Right hindlimb (tissue), 1 donor: Measurements from ENCODE around the gene EDC3.

Experiments used
- DNase-seq: peaks from one replicate; pipeline ENCODE4 v3.0.0-alpha.2; 2018

Gene EDC3

DNA sequence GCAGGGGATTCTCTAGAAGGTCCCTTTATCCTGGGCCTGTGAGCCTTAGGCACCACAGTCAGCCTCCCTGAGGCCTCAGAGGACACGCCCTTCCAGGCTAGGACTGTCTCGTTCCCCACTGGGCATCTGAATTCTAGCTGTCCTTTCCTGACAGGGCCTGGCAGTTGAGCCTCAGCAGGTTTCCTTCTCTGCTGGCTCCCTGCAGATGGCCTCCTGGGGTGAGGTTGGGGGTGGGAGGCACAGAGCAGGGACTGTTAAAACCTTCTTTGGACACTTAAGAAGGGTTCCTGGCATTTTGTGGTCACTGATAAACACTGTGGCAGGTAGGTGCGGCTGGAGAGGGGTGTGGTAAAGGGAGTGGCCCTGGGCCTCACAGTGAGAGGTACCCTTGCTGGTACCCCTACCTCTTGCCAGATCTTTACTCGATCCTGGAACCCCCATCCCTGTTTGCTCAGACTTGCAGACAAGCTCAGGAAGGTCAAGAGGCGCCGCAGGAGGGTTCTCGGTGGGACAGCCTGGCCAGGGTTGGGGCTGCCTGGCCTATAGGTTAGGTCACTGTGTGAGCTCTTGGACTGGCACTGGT, 71.7 kb downstream of the EDC3 start:
- DNase-seq: no peak

DNA sequence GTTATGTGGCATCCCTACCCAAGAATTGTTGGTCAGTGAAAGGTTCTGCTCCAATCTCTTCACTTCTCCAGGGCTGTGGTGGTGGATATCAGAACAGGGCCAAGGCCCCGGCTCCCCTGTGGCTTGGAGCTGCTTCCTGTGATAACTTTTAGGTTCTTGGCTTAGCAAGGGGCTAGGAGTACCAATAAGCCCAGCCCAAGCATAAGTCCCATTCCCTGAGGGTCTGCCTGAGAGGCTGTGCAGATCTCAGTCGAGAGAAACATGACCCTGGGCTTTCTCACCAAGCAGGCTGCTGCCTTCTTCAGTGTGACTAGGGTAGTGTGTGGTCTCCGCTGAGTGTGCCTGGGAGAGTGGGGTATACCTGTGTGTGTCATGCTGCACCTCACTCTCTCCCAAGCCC, 73.1 kb downstream of the EDC3 start:
- DNase-seq: peak; percentile 15

DNA sequence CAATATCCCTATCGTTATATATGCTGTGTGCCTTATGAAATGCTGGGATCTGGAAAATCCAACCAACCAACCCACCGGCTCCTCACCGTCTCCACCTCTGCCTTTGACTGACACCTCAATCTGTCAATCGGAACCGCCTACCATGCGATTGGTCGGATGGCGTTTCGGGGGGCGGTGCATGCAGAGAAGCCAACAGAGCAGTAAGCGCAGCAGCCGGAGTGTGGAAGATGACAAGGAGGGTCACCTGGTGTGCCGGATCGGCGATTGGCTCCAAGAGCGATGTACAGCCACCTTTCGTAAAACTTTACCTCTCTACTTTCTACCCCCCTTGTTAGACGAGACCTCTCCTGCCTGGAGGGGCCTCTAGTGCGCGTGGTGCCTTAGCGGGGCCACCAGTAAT, 73.9 kb downstream of the EDC3 start:
- peak; percentile 34 for DNase-seq

DNA sequence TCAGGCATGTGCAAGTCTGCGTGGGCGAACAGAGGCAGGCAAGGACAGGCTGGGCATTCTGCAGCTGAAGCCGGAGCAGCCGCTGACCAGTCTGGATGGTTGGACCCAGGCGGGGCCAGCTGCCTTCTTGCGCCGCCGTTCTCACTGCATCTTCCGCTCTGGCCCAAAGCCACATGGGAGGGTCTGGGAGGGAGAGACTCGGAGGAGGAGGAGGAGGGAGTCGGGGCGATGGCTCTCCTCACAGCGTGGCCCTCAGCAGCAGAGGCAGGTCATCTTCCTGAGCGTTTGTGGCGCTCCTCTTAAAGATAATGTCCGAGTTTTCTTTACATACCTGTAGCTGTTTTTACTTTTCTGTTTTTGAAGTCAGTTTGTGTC, 74.3 kb downstream of the EDC3 start:
- DNase-seq: peak; percentile 27

DNA sequence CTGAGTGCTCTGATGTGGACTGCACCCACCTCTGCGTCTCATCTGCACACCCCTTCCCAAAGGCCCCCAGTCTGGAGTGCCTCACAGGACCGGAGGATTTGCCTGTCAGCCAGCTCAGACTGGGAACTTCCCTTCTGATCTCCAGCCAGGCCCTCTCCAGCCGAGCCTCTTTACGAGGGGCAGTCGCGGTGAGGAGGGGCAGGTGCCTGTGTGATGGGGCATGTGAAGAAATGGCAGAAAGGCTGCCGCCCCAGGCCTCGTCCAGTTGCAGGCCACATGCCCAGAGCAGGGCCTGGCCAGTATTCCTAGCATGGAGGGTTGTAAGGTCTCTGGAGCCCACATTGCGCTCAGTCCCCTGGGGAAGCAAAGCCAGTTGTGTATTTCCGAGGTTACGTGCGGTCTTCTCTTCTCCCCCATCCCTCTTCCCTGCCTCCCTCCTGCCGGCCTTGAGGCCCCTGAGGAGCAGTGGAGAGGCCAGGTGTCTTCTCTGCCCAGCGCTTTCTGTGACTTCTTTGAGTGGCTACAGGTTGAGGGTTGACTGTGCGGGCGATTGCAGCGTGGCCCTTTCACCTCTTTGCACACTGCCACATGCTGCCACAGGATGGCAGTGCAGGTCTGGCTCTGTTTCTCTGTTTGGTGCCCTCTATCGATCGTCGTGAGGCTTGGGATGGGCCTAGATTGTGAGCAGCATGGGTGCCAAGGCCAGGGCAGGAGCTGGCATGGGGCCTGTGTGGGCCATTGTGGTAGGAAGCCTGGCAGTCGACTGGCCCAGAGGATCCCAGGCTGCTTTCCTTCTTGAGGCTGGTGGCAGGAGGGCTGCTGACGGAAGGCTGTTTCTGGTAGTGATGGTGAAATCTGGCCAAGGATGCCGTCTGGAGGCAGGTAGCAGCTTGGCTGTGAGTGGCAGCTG, 74.9 kb downstream of the EDC3 start:
- peak; percentile 56 for DNase-seq

DNA sequence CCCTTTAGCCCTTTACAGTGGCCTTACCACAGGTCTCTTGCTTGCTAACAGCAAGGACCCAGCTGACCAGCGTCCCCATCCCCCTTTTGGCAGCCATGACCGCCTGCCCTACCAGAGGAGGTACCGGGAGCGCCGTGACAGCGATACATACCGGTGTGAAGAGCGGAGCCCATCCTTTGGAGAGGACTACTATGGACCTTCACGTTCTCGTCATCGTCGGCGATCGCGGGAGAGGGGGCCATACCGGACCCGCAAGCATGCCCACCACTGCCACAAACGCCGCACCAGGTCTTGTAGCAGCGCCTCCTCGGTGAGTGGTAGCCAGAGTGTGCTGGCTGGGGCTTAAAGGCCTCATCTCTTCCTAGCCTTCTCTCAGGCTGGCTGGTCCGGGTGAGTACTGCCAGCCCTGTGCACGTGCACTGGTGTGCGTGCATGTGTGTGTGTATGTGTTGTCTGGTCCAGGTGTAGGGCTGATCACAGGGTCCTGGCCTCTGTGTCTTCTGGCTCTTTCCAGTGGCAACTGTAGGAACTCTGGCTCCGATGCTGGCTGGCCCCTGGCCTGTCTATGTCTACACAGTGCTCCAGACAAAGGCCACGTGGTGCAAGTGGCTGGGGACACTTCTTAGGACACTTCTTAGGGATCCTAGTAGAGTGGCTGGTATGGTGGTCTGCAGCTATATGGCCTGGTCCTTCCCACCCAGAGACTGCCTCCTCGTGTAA, 75.7 kb downstream of the EDC3 start:
- peak; percentile 20 for DNase-seq

DNA sequence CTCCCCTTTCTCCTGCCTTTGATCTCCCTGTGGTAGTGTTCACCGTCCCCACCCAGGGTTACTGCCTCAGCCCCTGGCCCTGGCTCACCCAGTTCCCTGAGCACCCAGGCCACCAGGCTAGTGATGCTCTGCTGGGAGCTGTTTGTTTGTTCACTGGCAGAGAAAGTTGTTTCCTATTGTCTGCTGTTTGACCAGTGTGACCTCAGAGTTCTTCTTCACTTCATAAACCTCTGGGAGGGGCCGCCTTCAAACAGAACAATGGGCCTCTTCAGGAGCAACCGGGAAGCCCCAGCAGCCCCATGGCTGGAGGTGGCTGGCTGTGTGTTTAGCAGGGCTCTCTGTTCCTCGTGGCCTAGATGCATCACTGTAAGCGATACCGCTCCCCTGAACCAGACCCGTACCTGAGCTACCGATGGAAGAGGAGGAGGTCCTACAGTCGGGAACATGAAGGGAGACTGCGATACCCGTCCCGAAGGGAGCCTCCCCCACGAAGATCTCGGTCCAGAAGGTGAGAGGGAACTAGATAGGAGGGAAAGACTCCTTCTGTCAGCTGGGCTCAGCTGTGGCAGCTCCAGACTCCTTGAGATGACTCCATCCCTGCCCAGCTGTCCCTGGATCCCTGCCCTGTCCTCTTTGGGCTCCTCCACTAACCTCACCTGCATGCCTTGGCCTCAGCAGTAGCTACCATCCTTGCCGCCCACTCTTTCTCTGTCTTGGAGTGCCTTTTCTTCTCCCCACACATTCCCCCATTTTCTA, 76.8 kb downstream of the EDC3 start:
- peak; percentile 17 for DNase-seq

DNA sequence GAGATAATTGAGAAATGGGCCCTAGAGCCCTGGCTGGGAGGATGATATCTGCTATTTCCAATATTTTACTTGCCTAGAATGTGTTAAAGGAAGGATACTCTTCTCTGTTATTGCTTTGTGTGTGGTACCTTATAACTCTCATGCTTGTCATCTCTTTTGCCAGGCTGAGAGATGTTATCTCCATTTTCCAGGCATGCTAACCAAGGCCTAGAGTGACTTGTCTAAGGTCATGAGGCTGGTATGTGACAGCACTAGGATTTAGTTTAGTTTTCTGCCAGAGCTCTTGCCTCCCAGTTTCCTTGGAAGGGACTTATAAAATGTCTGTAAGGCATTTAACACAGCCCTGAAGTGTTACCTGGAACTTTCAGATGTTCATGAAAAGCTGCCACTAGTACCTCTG, 78.8 kb downstream of the EDC3 start:
- DNase-seq: no peak

DNA sequence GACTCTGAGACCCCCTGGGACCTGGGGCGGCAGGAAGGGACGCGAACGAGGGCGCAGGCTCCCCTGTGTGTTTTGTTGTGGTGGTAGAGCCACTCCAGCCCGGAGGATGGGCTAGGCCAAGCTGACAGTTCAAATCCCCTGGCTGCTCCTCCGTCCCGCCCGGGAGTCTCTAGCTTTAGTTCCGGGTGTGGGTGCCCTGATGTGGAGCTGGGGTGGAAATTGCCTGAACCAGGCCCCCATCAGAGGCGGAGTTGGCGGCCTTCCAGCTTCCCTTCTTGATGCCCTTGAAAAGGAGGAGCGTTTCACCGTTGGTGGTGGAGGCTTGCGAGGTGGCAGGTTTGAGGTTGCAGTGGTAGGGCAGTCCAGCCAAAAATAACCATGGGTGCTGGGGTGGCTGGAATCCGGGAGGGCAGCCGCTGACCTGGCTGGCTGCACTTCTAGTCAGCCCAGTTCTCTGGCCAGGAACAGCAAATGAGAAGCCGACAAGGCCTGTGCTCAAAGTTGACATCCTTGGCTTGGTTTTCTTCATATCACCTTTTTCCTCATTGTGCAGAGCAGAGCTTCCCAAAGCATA, 79.4 kb downstream of the EDC3 start:
- peak; percentile 72 for DNase-seq

DNA sequence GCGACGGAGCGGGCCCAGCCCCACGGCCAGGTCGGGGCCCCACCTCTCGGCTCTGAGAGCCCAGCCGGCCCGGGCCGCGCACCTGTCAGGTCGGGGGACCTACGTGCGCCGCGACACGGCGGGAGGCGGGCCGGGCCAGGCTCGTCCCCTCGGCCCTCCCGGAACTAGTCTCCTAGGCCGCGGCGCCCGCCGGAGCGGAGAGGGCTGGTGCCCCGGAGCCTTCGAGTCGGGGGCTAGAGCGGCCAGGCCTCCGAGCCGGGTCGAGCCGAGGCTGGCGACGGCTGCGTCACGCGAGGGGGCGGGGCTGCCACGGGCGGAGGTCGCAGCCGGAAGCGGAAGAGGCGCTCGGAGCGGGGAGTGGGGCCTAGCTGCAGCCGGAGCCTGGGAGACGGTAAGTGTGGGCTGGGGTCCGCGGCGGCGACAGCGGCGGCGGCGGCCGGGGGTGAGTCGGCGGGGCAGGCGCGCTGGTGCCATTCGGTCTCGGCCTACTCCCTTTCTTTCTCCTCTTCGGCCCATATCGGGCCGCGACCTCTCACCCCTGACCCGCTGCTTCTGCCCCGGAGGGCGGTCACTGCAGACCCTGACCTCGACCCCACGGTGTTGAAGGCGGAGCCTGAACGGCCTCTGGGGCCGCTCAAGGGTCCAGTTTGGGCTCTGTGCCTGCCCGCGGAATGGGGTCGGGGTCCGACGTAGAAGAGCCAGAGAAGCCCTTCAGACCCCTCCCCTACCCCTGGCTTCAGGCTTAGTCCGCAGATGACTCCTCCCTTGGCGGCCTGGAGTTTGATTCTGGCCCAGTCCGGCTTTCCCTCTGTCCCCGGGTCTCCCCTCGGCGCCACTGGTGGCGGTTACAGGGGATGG, 80.1 kb downstream of the EDC3 start, which contains the start of gene CLK3:
Gene CLK3, plus strand, starts transcription at position 329 of the 858 bp plus-strand sequence. CDS start 3,361 bp downstream, outside the sequence.
- DNase-seq: peak; percentile 97

DNA sequence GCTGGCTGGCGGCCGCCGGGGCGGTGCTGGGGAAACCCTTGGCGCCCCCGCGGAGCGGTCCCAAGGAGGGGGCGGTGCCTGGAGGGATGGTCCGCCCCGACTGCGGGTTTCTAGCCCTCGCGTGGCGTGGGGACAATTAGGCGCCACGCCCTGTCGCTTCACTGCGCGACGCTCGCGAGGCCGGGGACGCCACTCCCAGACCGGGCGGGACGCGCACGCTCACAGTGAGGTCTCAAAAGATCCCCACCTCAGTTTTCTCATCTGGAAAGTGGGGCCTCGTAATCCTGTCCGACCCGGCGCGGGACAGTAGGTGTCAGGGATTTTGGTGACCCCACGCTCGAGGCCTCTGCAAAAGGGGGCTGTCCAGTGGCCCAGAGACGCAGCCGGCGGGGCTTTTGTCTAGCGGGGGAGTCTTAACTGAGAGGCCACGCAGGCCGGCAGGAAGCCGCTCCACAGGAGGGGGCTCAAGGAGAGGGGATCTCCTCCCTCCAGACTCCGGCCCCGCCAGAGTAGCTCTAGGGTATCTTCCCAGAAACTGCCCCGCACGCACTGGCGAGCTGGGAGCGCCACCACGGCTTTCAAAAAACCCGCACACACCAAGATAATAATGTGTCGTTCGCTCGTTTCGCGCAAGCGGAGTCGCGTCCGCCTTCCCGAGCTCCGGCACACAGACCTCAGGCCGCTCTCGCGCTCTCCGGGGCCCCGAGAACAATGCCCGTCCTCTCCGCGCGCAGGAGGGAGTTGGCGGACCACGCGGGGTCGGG, 80.9 kb downstream of the EDC3 start:
- DNase-seq: peak; percentile 92

DNA sequence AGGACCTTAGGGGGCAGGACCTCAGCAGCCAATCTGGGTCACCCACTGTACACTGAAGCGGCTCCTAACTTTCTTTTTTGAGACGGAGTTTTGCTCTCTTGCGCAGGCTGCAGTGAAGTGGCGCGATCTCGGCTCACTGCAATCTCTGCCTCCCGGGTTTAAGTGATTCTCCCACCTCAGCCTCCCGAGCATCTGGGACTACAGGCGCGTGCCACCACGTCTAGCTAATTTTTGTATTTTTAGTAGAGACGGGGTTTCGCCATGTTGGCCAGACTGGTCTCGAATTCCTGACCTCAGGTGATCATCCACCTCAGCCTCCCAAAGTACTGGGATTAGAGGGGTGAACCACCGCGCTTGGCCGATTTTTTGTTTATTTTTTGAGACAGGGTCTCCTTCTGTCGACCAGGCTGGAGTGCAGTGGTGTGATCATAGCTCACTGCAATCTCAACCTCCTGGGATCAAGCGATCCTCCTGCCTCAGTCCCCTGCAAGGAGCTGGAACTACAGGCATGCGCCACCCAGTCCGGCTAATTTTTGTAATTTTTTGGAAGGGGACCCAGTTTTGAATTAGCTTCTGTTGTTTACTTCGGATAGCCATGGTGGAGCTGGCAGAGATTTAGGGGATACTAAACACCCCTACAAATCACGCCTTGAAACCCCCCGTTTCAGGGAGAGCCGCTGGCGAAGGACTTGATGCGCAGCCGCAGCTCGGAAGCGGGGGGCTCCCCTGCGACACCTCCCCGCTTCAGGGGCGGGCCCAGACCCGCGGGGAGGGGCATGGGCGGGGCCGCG, 81.7 kb downstream of the EDC3 start:
- DNase-seq: no peak

DNA sequence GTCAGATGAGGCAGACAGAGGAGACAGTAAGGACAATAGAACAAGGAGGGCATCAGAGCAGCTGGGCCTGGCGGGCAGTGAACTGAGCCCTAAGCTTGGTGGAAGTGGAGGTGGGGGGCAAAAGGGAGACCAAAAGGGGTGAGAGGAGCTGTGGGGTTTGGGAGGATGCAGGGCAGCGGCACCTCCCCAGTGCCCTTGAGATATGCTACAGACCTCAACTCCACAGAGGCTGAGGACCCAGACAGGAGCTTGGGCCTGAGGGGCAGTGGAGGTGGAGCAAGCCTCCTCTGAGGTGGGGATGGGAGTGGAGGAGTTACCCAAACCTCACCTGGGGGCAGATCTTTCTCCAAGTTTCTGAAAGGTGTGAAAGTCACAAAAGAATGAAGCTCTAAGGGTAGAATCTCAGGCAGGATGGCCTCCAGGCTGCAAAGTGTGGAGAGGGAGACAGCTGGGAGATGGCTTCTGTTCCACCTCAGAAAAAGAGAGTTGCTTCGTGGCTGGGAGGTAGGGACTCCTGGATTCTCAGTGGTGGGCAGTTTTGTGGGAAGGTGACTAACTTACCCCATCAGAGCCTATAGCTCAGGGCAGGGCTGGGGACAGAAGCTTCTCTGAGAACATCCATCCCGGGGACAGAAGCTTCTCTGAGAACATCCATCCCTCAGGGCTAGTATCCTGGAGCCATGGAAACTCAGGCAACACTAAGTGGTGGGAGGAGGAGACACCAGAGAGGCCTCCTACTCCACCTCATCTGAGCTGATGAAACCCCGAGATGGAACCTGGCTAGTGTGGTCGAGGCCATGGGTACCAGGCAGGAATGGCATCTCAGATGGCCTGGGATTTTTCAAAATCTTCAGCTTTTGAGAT, 82.5 kb downstream of the EDC3 start:
- no peak for DNase-seq

DNA sequence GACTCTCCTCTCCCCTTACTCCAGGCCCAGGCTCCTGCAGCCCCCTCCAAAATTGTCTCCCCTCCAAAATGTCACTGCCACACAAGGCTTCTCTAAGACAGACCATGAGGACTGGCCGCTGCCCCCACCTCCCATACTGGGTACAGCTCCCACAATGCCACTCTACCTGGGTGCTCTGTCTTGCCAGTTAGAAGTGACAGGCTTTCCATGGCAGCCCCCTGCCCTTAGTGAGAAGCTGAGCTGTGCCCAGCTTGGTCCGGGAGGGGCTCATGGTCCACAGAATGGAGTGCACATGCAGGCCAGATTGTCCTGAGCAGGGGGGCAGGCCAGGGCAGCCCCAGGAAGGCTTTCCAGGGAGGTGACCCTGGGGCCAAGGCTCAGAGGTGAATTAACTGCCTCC, 83.1 kb downstream of the EDC3 start:
- DNase-seq: no peak

DNA sequence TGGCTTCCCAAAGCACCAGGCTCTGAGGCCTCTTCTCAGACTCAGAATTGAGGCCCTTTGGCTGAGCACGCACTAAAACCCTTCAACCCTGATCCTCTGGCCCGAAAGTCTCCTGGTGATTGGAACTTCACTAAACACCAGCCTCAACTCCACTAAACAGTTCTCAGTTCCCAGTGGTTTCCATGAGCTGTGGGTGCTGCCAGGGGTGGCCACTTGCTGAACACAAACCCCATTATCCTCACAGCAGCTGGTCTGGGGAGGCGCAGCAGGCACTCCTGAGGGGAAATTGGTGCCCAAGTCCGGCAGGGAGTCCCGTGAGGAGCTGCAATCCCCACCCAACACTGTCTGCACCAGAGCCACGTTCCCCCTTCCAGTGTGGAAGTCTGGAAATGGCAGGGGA, 84.0 kb downstream of the EDC3 start:
- DNase-seq: no peak

DNA sequence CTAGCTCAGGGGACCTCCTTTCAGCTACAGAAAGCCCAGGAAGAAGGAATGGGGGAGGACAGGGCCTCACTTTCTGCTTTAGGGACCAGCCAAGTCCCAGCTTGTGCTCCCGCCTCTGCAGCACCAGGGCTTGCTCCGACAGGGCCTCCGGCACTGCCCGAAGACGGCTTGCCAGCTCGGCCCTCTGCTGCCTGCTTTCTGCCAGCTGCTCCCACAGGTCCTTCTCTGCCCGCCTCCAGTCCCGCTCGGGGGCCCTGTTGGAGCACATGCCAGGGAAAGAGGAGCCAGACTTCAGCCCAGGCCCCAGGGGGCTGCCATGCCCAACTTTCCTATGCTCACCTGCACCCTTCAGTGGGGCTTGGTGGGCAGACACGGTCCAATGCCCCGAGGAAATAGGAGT, 84.5 kb downstream of the EDC3 start:
- no peak for DNase-seq

DNA sequence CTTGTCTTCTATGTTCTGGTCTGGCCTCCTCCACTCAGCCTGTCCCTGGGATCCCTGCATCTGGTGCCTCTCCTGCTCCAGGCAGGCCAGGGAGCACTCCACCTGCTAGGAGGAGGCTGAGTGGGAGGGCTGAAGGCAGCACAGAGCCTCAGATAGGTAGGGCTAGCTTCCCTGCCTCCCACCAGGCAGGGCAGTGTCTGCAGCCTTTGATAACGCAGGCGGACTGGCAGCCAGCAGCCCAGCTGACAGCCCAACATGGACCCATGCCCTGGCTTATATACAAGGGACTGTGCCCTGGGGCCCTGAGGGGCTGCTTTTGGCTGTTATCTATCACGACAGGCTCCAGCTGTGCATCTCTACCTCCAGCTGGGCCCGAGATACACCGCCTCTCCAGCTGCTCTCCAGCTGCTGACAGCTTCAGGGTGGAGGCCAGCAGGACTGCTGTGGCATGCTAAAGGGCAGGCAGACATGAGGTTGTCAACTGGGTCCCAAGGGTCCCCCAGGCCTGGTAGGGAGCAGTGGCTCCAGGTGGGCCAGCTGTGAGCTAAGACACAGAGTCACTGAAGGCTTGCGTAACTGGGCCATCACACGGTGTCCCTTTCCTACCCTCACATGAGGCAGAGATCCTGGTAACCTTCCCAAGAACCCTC, 85.4 kb downstream of the EDC3 start:
- peak; percentile 78 for DNase-seq

DNA sequence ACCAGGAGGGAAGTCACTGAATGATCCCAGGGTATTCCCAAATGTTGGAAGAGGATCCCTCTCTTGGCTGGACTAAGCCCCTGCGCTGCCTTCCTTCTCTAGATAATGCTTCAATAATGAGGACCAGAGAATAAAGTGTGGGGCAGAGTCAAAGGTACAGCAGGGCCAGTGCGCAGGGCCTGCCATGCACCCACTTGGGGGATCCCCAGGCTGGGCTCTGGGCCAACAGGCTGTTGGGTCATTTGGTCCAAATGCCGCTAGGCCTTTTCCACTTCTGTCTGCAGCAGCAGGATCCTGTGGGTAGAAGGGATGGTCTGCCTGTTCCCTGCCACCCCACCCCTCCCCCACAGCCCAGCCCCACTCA, 85.9 kb downstream of the EDC3 start:
- DNase-seq: no peak

DNA sequence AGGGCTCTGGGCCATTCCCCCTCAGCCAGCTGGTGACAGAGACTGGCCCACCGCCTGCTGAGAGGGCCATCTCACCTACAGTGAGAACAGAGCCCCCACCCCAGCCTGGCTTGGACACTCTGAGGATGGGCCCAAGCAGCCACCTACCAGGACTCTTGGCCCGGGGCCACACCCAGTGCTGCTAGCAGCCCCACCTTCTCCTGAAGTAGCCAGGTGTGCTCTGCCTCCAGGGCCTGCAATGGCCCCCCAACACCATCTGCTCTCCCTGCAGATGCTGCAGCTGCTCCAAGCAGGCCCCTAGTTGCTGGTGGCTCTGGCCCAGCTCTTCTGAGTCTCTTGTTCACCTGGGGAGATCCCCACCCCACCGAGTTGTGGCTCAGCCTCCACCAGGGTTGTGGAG, 87.0 kb downstream of the EDC3 start:
- no peak for DNase-seq
